Keratinocyte (primary cell): ENCODE data around the gene CELSR1. TPM values are rescaled to one million over a fixed set of nuclear protein-coding genes. Genes with fewer than 3 reads are reported as not detected.

Experiments
- DNase-seq: peaks from one replicate; pipeline ENCODE4 v3.0.0-alpha.2; 2011; ENCODE audit warnings: low read depth, missing footprints, low spot score
- FAIRE-seq: peaks from 2 replicates; lab custom pipeline; 2011; peaks lifted over from hg19 to GRCh38; lab: Jason Lieb, UNC
- H2AFZ ChIP-seq: 2 replicates; pipeline ENCODE4 v1.6.0; 2012; ENCODE audit warnings: low read length, control low read depth, inconsistent platforms; ENCODE audit not compliant: control insufficient read depth
- H3K27ac ChIP-seq: 2 replicates; pipeline ENCODE4 v1.5.1; 2011; ENCODE audit warnings: low read length; ENCODE audit not compliant: control insufficient read depth, insufficient read depth
- H3K27me3 ChIP-seq: 3 replicates; pipeline ENCODE4 v1.6.0; 2011; ENCODE audit warnings: low read length; ENCODE audit not compliant: control insufficient read depth, insufficient read depth; ENCODE audit errors: extremely low read depth
- H3K36me3 ChIP-seq, 2 experiments: 2 replicates in 1 of 2; 3 replicates in 1 of 2; pipeline ENCODE4 v1.5.1; 2011; ENCODE audit warnings: low read length in 2 of 2, mild to moderate bottlenecking in 1 of 2; ENCODE audit not compliant: control insufficient read depth in 2 of 2, insufficient read depth in 2 of 2; ENCODE audit errors: extremely low read depth in 1 of 2
- H3K4me1 ChIP-seq: 3 replicates; pipeline ENCODE4 v1.5.1; 2011; ENCODE audit warnings: low read length; ENCODE audit not compliant: control insufficient read depth, insufficient read depth; ENCODE audit errors: extremely low read depth
- H3K4me2 ChIP-seq: 3 replicates; pipeline ENCODE4 v1.6.0; 2011; ENCODE audit warnings: low read depth, low read length; ENCODE audit not compliant: control insufficient read depth, insufficient read depth; ENCODE audit errors: extremely low read depth
- H3K4me3 ChIP-seq, 3 experiments: fragments of 200-600 bp in 1 of 3; sonication (generic) in 1 of 3; 2 replicates in 2 of 3; 3 replicates in 1 of 3; pipeline ENCODE4 v1.5.1; 2011 to 2016; ENCODE audit warnings: low read length in 3 of 3, mild to moderate bottlenecking in 3 of 3, control low read depth in 2 of 3, inconsistent platforms in 1 of 3, low read depth in 1 of 3, mixed read lengths in 1 of 3, mixed run types in 1 of 3, moderate library complexity in 1 of 3; ENCODE audit not compliant: control insufficient read depth in 2 of 3, insufficient read depth in 2 of 3; ENCODE audit errors: extremely low read depth in 1 of 3
- H3K79me2 ChIP-seq: 2 replicates; pipeline ENCODE4 v1.6.0; 2012; ENCODE audit warnings: low read length; ENCODE audit not compliant: control insufficient read depth, insufficient read depth
- H3K9ac ChIP-seq: 3 replicates; pipeline ENCODE4 v1.6.0; 2011; ENCODE audit warnings: low read length; ENCODE audit not compliant: control insufficient read depth, insufficient read depth; ENCODE audit errors: extremely low read depth
- H3K9me1 ChIP-seq: 3 replicates; pipeline ENCODE4 v1.6.0; 2011; ENCODE audit warnings: low read length; ENCODE audit not compliant: control insufficient read depth, insufficient read depth; ENCODE audit errors: extremely low read depth
- H3K9me3 ChIP-seq: 2 replicates; pipeline ENCODE4 v1.5.1; 2012; ENCODE audit warnings: low read depth, low read length; ENCODE audit not compliant: control insufficient read depth
- H4K20me1 ChIP-seq: 3 replicates; pipeline ENCODE4 v1.6.0; 2011; ENCODE audit warnings: low read length; ENCODE audit not compliant: control insufficient read depth, insufficient read depth; ENCODE audit errors: extremely low read depth
- EZH2 ChIP-seq: IDR thresholded peaks from one replicate; pipeline ENCODE4 v1.6.1; 2012; ENCODE audit warnings: inconsistent platforms, mild to moderate bottlenecking, low read length, moderate library complexity
- dilution Hi-C: fragments of 300-500 bp; cut with MboI; formaldehyde crosslinking; loops from one replicate; pipeline ENCODE4 v1.7.0; 2020; ENCODE audit warnings: low sequenced_read_pairs; ENCODE audit not compliant: extremely low pct_ligation_motif_present
- polyA plus RNA-seq, 5 experiments: library from polyadenylated mRNA; depleted of rRNA in 3 of 5; stranded (reverse) in 3 of 5; stranded (forward) in 1 of 5; unstranded in 1 of 5; fragments of >200 nt; gene quantifications; 1 replicate in 1 of 5; 2 replicates in 3 of 5; 3 replicates in 1 of 5; pipeline versions ENCODE4 v1.2.1 to v1.2.3, GENCODE V29; 2011 to 2012; ENCODE audit warnings: missing spikeins in 2 of 5, low read depth in 1 of 5, low replicate concordance in 1 of 5
- TF ChIP-seq, protein P1 (sequence below), 3 experiments: IDR thresholded peaks in 1 of 3; conservative IDR thresholded peaks in 1 of 3; optimal IDR thresholded peaks in 1 of 3; 2 replicates in 2 of 3; 3 replicates in 1 of 3; pipeline versions ENCODE3 to v1.5.1; 2011; ENCODE audit warnings: low read length in 3 of 3, mild to moderate bottlenecking in 3 of 3, moderate library complexity in 2 of 3, control low read depth in 1 of 3, inconsistent platforms in 1 of 3; ENCODE audit not compliant: insufficient read depth in 2 of 3; ENCODE audit errors: extremely low read depth in 1 of 3

Gene CELSR1
- polyA plus RNA-seq, 1 donor (not counting 4 experiments of a cell fraction or from before 2014, with no cell fraction given): 16.1 TPM

GRCh38 chr22:46439111-46439510 lies 98.3 kb downstream of the CELSR1 start:
- H3K4me3 ChIP-seq: no peak overlapping the region
- peaks cover 11% of the 10 kb centered on the region in 2 experiments for H3K36me3 ChIP-seq
- H3K9me1 ChIP-seq: no peaks in the 10 kb centered on the region
- H3K27me3 ChIP-seq: no peaks in the 10 kb centered on the region
- no peak overlapping the region for H3K9ac ChIP-seq
- no peak overlapping the region for H3K4me2 ChIP-seq
- DNase-seq: no peak
- TF ChIP-seq, protein P1, sequence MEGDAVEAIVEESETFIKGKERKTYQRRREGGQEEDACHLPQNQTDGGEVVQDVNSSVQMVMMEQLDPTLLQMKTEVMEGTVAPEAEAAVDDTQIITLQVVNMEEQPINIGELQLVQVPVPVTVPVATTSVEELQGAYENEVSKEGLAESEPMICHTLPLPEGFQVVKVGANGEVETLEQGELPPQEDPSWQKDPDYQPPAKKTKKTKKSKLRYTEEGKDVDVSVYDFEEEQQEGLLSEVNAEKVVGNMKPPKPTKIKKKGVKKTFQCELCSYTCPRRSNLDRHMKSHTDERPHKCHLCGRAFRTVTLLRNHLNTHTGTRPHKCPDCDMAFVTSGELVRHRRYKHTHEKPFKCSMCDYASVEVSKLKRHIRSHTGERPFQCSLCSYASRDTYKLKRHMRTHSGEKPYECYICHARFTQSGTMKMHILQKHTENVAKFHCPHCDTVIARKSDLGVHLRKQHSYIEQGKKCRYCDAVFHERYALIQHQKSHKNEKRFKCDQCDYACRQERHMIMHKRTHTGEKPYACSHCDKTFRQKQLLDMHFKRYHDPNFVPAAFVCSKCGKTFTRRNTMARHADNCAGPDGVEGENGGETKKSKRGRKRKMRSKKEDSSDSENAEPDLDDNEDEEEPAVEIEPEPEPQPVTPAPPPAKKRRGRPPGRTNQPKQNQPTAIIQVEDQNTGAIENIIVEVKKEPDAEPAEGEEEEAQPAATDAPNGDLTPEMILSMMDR (optimal IDR thresholded peaks at IDR 0.05 in 1 of 3, IDR thresholded peaks at IDR 0.05 in 1 of 3, conservative IDR thresholded peaks at IDR 0.05 in 1 of 3; ENCODE audit: extremely low read depth in 1 of 3, insufficient read depth in 2 of 3, low read length in 3 of 3): no peak
- no peak for TF ChIP-seq EZH2
- dilution Hi-C loops: no loop called here
- no peaks in the 10 kb centered on the region for H3K9me3 ChIP-seq
- no peak for FAIRE-seq
- no peaks in the 10 kb centered on the region for H4K20me1 ChIP-seq
- H3K79me2 ChIP-seq: peaks cover 2% of the 10 kb centered on the region
- H3K27ac ChIP-seq: no peak overlapping the region
- peaks cover 15% of the 10 kb centered on the region for H3K4me1 ChIP-seq
- H2AFZ ChIP-seq: no peak overlapping the region

DNA sequence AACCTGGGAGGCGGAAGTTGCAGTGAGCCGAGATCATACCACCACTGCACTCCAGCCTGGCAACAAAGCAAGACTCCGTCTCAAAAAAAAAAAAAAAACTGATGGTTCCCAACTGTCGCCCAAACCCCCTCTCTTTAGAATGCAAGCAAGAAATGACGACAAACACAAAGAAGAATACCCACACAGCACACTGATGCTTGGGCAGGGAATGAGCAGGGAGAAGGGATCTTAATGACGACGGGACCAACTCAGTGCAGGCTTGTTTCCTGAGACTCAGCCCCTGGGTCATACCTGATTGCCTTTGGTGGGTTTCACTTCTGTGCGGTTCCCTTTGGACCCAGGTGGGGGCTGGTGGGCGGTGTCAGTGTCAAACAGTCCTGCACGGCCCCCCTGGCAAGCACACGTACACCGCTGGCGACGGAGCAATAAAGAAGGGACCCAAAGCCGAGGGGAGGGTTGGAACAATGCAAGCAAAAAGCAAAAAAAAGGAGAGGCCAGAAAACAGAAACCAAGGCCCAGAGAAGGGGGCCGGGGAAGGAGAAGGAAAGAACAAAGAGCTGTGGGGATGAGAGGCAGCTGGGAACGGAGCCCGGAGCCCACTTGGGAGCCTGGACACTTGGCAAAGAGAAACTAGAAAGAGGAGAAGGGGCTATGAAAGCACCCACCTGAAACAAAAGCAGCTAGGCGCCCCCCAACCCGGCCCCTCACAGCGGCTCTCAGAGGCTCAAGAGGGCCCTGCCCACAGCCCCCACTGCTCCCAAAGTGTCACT lies 99.6 kb downstream of the CELSR1 start:
- Histone ChIP-seq H3K4me3 (no peak overlapping the region), H3K9me1 (no peaks in the 10 kb centered on the region), H3K9me3 (no peaks in the 10 kb centered on the region), H3K4me1 (peaks cover 6% of the 10 kb centered on the region), H2AFZ (no peak overlapping the region), H3K36me3 (peaks cover 14% of the 10 kb centered on the region in 2 experiments), H3K79me2 (no peaks in the 10 kb centered on the region), H4K20me1 (no peaks in the 10 kb centered on the region), H3K27me3 (no peaks in the 10 kb centered on the region), H3K4me2 (no peak overlapping the region), H3K27ac (no peak overlapping the region), H3K9ac (no peak overlapping the region)
- dilution Hi-C loops: no loop called here
- no peak for FAIRE-seq
- no peak for TF ChIP-seq EZH2
- TF ChIP-seq, protein P1 (optimal IDR thresholded peaks at IDR 0.05 in 1 of 3, IDR thresholded peaks at IDR 0.05 in 1 of 3, conservative IDR thresholded peaks at IDR 0.05 in 1 of 3; ENCODE audit: extremely low read depth in 1 of 3, insufficient read depth in 2 of 3, low read length in 3 of 3): no peak
- no peak for DNase-seq
